Cerebellar nuclear complex (tissue), 1 donor: ENCODE results near the gene TROAP.
"Not testable (repeated sequence)": the region's sequence is repeated elsewhere in the genome, so short reads cannot be mapped to it uniquely, and the experiment has no call there.

ENCODE experiments used
- DNase-seq, 2 experiments: peaks; one replicate each; lab custom pipeline; 2025; lab: John Stamatoyannopoulos, UW

The TROAP gene

DNA sequence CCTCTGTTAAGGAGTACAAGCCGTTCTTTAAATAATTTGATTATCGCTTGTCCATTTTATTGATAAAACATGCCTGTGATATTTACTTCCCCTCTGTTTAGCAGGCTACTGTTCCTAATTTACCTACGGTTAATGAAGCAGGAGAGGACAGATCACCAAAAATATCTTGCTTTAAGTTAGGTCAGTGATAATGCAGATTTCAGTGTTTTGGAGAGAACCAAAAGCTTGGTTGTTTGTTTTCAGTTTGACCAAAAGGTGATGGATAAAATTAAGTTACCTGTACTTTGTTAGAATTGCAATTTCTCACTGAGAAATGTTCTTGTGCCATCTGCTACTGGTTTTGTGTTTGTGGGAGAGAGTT is 45.2 kb downstream of the TROAP start:
- DNase-seq: no peak

DNA sequence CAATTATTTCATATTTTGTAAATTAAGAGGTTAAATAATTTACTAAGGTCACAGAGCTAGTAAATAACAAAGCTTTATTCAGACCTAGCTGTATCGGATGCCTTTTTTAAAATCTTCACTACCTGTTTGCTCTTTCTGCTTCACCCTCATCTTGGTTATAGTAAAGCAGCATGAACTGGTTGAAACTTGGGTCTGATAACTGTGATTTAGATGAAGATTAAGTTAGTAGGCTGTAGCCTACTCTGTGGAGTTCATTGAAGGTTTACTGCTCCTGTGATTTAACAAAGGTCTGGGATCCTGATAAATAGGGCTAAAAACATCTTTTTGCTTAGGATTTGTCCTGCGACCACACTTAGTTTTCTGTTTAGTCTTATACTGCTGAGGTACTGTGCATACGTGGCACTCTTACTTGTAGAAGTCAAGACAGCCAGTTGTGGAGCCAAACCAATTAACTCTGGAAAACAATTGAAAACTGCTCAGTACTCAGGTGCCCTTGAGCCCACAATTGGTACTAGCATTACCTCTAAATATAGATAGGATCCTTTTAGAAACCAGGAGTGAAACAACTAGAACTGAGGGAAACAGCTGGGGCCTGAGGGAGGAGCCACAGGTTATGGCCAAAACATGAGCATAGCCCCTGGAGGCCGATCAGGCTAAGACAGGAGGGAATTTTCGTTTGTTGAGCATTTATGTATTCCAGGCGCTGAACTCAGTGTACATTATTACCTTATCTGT is 46.5 kb downstream of the TROAP start:
- DNase-seq: no peak

DNA sequence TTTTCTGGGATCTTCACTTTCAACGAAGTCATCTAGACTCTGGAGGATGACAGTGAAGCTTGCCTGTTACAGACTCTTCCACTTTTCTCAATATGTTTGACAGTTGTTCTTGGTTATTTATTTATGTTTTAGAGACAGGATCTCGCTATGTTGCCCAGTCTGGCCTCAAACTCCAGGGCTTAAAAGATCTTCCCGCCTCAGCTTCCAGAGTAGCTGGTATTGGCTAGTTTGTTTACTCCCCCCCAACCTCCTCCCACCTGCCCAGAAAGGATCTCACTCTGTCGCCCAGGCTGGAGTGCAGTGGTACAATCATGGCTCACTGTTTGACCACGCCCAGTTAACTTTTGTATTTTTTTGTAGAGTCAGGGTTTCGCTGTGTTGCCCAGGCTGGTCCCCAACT is 47.5 kb downstream of the TROAP start:
- no peak for DNase-seq

DNA sequence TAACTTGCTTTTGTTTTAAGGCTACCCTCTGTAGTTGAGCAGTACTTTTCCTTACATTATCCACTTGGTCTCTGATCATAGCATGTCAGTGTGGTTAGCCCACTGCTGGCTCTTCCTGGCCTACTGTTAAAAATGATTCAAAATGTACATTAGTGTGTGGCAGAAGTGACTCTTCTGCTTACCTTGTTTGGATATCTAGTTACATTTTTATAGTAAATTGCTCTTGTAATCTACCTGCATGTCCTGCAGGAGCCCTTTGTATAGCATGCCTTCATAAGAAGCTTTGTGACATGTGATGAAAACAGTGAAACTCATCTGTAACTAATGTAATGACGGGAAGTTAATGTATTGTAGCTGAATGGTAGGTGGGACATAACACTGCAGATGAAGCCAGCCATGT is 52.4 kb downstream of the TROAP start:
- no peak for DNase-seq

DNA sequence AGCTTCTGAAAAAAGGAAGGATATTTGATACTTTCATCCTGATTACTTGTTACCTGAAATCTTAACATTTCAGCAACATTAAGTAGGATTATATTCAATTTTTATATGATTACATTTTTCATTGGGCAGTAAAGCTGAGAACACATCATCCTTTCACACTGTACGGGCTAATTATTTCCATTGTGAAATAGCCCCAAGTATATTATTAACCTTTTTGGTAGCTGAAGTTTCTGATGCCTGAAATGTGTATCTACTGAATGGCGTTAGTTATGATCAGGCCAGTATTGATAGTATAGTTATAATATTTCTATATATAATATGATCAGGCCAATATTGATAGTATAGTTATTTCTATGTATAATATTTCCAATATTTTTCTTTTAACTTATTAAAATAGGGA is 54.3 kb downstream of the TROAP start:
- no peak for DNase-seq

DNA sequence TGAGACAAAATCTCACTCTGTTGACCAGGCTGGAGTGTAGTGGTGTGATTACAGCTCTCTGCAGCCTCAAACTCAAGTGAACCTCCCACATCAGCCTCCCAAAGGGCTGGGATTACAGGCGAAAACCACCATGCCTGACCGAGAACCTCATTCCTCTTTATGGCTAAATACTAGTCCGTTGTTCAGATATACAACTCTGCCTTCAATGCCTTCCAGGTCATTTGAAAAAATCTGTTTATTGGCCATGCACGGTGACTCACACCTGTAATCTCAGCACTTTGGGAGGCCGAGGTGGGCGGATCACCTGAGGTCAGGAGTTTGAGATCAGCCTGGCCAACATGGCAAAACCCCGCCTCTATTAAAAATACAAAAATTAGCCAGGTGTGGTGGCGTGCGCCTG is 57.1 kb downstream of the TROAP start:
- not testable (repeated sequence) for DNase-seq
